DND-41 (cell line): ENCODE measurements around the gene TNRC6B.

ENCODE experiments used
- ATAC-seq: fragments of 200-7000 bp; cut with Tn5 transposase; 3 replicates; pipeline ENCODE4 v1.9.1; 2021; ENCODE audit warnings: low read depth; ENCODE audit not compliant: insufficient read depth
- DNase-seq: peaks from one replicate; pipeline ENCODE4 v3.0.0-alpha.2; 2020
- H2AFZ ChIP-seq: 2 replicates; pipeline ENCODE4 v1.6.0; 2012; ENCODE audit warnings: low read depth, low read length
- H3K27ac ChIP-seq: 2 replicates; pipeline ENCODE4 v1.5.1; 2012; ENCODE audit warnings: low read length, inconsistent platforms
- H3K27me3 ChIP-seq: fragments of 200-600 bp; sonication (generic); 2 replicates; pipeline ENCODE4 v1.6.0; 2012; ENCODE audit warnings: low read length, mild to moderate bottlenecking, inconsistent platforms; ENCODE audit not compliant: insufficient read depth, poor library complexity
- H3K36me3 ChIP-seq: 2 replicates; pipeline ENCODE4 v1.5.1; 2012; ENCODE audit warnings: low read length, inconsistent platforms; ENCODE audit not compliant: insufficient read depth
- H3K4me1 ChIP-seq: 2 replicates; pipeline ENCODE4 v1.5.1; 2012; ENCODE audit warnings: mild to moderate bottlenecking, low read length; ENCODE audit not compliant: insufficient read depth
- H3K4me2 ChIP-seq: 2 replicates; pipeline ENCODE4 v1.6.0; 2012; ENCODE audit warnings: mild to moderate bottlenecking, moderate library complexity, low read length, inconsistent platforms; ENCODE audit not compliant: insufficient read depth
- H3K4me3 ChIP-seq, 2 experiments: fragments of 200-600 bp in 1 of 2; shearing (Covaris generic) in 1 of 2; 2 replicates each; pipeline ENCODE4 v1.5.1; 2012 to 2016; ENCODE audit warnings: inconsistent platforms in 2 of 2, low read length in 2 of 2, mild to moderate bottlenecking in 2 of 2, low read depth in 1 of 2, moderate library complexity in 1 of 2
- H3K79me2 ChIP-seq: 2 replicates; pipeline ENCODE4 v1.6.0; 2012; ENCODE audit warnings: low read length, inconsistent platforms; ENCODE audit not compliant: insufficient read depth
- H3K9ac ChIP-seq: 2 replicates; pipeline ENCODE4 v1.6.0; 2012; ENCODE audit warnings: low read depth, mild to moderate bottlenecking, inconsistent platforms, low read length, moderate library complexity
- H3K9me3 ChIP-seq: 2 replicates; pipeline ENCODE4 v1.5.1; 2012; ENCODE audit warnings: low read length, moderate library complexity, mild to moderate bottlenecking, inconsistent platforms; ENCODE audit not compliant: insufficient read depth, severe bottlenecking
- H4K20me1 ChIP-seq: 2 replicates; pipeline ENCODE4 v1.6.0; 2012; ENCODE audit warnings: low read length; ENCODE audit not compliant: insufficient read depth
- CTCF ChIP-seq: IDR thresholded peaks from 2 replicates; pipeline ENCODE4 v1.5.1; 2012; ENCODE audit warnings: borderline replicate concordance, low read length, moderate library complexity, mild to moderate bottlenecking; ENCODE audit not compliant: poor library complexity, severe bottlenecking; ENCODE audit errors: extremely low read depth
- EZH2 ChIP-seq: IDR thresholded peaks from 3 replicates; pipeline ENCODE4 v1.6.1; 2012; ENCODE audit warnings: borderline replicate concordance, low read depth, mild to moderate bottlenecking, moderate library complexity, low read length, inconsistent platforms; ENCODE audit not compliant: severe bottlenecking

Gene TNRC6B

GRCh38 chr22:40361100-40361499 lies 183.4 kb downstream of the TNRC6B start:
- Histone ChIP-seq H3K4me2 (no peak overlapping the region), H3K27ac (no peak overlapping the region), H4K20me1 (no peaks in the 10 kb centered on the region), H2AFZ (no peak overlapping the region), H3K36me3 (peaks cover 87% of the 10 kb centered on the region), H3K9ac (no peak overlapping the region), H3K27me3 (no peaks in the 10 kb centered on the region), H3K9me3 (no peaks in the 10 kb centered on the region), H3K4me1 (no peaks in the 10 kb centered on the region), H3K4me3 (no peak overlapping the region), H3K79me2 (no peaks in the 10 kb centered on the region)
- no peak for DNase-seq
- no peak for ATAC-seq
- TF ChIP-seq CTCF = no peak
- TF ChIP-seq EZH2 = no peak

- ATAC-seq (no peak), DNase-seq (no peak)
- H3K27me3 ChIP-seq = no peaks in the 10 kb centered on the region
- H3K36me3 ChIP-seq = peaks cover 94% of the 10 kb centered on the region
- H3K4me1 ChIP-seq = no peaks in the 10 kb centered on the region
- no peaks in the 10 kb centered on the region for H3K79me2 ChIP-seq
- TF ChIP-seq CTCF (no peak), EZH2 (no peak)
- no peaks in the 10 kb centered on the region for H4K20me1 ChIP-seq
- no peak overlapping the region for H3K4me3 ChIP-seq
- H3K9me3 ChIP-seq = no peaks in the 10 kb centered on the region
- H2AFZ ChIP-seq = no peak overlapping the region
- H3K9ac ChIP-seq = no peak overlapping the region
- no peak overlapping the region for H3K27ac ChIP-seq
- no peak overlapping the region for H3K4me2 ChIP-seq
These were observed 185.3 kb downstream of the TNRC6B start for GRCh38 chr22:40363059-40363458.

- peaks cover under 1% of the 10 kb centered on the region; the same call in 1 of the 2 replicates for H3K4me1 ChIP-seq
- H3K9me3 ChIP-seq = no peaks in the 10 kb centered on the region
- H4K20me1 ChIP-seq = no peaks in the 10 kb centered on the region
- peaks cover 84% of the 10 kb centered on the region for H3K36me3 ChIP-seq
- DNase-seq (no peak), ATAC-seq (no peak)
- TF ChIP-seq EZH2 (no peak), CTCF (no peak)
- no peak overlapping the region for H3K4me2 ChIP-seq
- H3K4me3 ChIP-seq = no peak overlapping the region
- H2AFZ ChIP-seq = no peak overlapping the region
- no peaks in the 10 kb centered on the region for H3K27me3 ChIP-seq
- no peak overlapping the region for H3K9ac ChIP-seq
- no peaks in the 10 kb centered on the region for H3K79me2 ChIP-seq
- no peak overlapping the region for H3K27ac ChIP-seq
These were observed 186.7 kb downstream of the TNRC6B start for GRCh38 chr22:40364431-40364830.

- TF ChIP-seq EZH2 (no peak), CTCF (no peak)
- ATAC-seq = no peak
These were observed 188.3 kb downstream of the TNRC6B start for GRCh38 chr22:40366068-40366467.

More at GRCh38 chr22:40366068-40366467, 188.3 kb downstream of the TNRC6B start:
- H3K27me3 ChIP-seq = no peaks in the 10 kb centered on the region
- H3K27ac ChIP-seq = no peak overlapping the region
- no peak for DNase-seq
- H2AFZ ChIP-seq = no peak overlapping the region
- no peaks in the 10 kb centered on the region for H3K9me3 ChIP-seq
- peaks cover 67% of the 10 kb centered on the region for H3K36me3 ChIP-seq
- no peak overlapping the region for H3K4me2 ChIP-seq
- no peak overlapping the region for H3K4me3 ChIP-seq
- peaks cover 6% of the 10 kb centered on the region for H3K79me2 ChIP-seq
- H3K4me1 ChIP-seq = peaks cover 12% of the 10 kb centered on the region
- no peak overlapping the region for H3K9ac ChIP-seq
- H4K20me1 ChIP-seq = no peaks in the 10 kb centered on the region
